Muscle of leg (tissue), 11 donors: ENCODE results near the gene RBFOX1. TPM values are rescaled to one million over a fixed set of nuclear protein-coding genes. Genes with fewer than 3 reads are reported as not detected.

ENCODE experiments used
- DNase-seq: peaks from one replicate; pipeline ENCODE4 v3.0.0; 2013
- H3K27ac ChIP-seq: one replicate; pipeline ENCODE4 v1.5.1; 2013; ENCODE audit warnings: mild to moderate bottlenecking, low read length, control low read depth
- H3K27me3 ChIP-seq: one replicate; pipeline ENCODE4 v1.6.1; 2013; ENCODE audit warnings: low read length; ENCODE audit not compliant: control insufficient read depth, insufficient read depth
- H3K36me3 ChIP-seq: one replicate; pipeline ENCODE4 v1.6.1; 2013; ENCODE audit warnings: low read length; ENCODE audit not compliant: control insufficient read depth, insufficient read depth
- H3K4me1 ChIP-seq: one replicate; pipeline ENCODE4 v1.6.1; 2013; ENCODE audit warnings: low read length; ENCODE audit not compliant: control insufficient read depth, insufficient read depth
- H3K4me3 ChIP-seq: one replicate; pipeline ENCODE4 v1.5.1; 2013; ENCODE audit warnings: low read length, control low read depth
- H3K9me3 ChIP-seq: replicated peaks from 2 replicates; pipeline ENCODE4 v1.6.1; 2013; ENCODE audit warnings: low read depth, low read length; ENCODE audit not compliant: control insufficient read depth
- WGBS: methylation state at CpG from one replicate; pipeline ENCODE4 v1.1.5; 2013; ENCODE audit warnings: missing lambda C conversion rate; ENCODE audit not compliant: insufficient coverage; 5-methylcytosine and 5-hydroxymethylcytosine counted together
- polyA plus RNA-seq, 8 donors: library from polyadenylated mRNA; unstranded; fragments of 120-200 nt; gene quantifications; one replicate each; pipeline versions ENCODE4 v1.2.1 to v1.2.3, GENCODE V29; 2013; ENCODE audit warnings: inconsistent platforms in 1 of 8, low replicate concordance in 1 of 8; ENCODE audit not compliant: insufficient read length in 8 of 8, insufficient read depth in 1 of 8
- total RNA-seq: library from RNA; stranded (reverse); fragments of 120-200 nt; gene quantifications from one replicate; pipeline ENCODE4 v1.2.4, GENCODE V29; 2013

RBFOX1 gene
- total and polyA plus RNA-seq, 9 donors, result 31.1 to 84.6 (median 47.6) TPM

GRCh38 chr16:7330709-7331108 is 1.9 kb upstream of the RBFOX1 start:
- Histone ChIP-seq H3K4me3 (no peak overlapping the region), H3K27ac (peak overlapping the region; percentile 90), H3K4me1 (peaks cover 10% of the 10 kb centered on the region), H3K36me3 (no peaks in the 10 kb centered on the region), H3K9me3 (no peaks in the 10 kb centered on the region), H3K27me3 (no peaks in the 10 kb centered on the region)
- WGBS, result 38% methylated on average over 5 of the region's 8 CpGs
- DNase-seq, result peak; percentile 69

- no CpG with 5 or more reads among the region's 6 CpGs for WGBS
- no peak for DNase-seq
- H3K4me3 ChIP-seq, result no peak overlapping the region
- H3K9me3 ChIP-seq, result no peaks in the 10 kb centered on the region
- no peaks in the 10 kb centered on the region for H3K27me3 ChIP-seq
- H3K4me1 ChIP-seq, result peaks cover 11% of the 10 kb centered on the region
- no peaks in the 10 kb centered on the region for H3K36me3 ChIP-seq
- peak overlapping the region; percentile 83 for H3K27ac ChIP-seq
Observed at GRCh38 chr16:7331997-7332396, 648 bp upstream of the RBFOX1 start.

- Histone ChIP-seq H3K36me3 (no peaks in the 10 kb centered on the region), H3K27me3 (no peaks in the 10 kb centered on the region), H3K4me1 (peaks cover 11% of the 10 kb centered on the region), H3K9me3 (no peaks in the 10 kb centered on the region), H3K27ac (peak overlapping the region; percentile 83), H3K4me3 (peak overlapping the region; percentile 49)
- no peak for DNase-seq
- WGBS, result 60% methylated on average over 1 of the region's 6 CpGs
Observed at GRCh38 chr16:7333180-7333725, 608 bp downstream of the RBFOX1 start.

- peak overlapping the region; percentile 49 for H3K4me3 ChIP-seq
- H3K4me1 ChIP-seq, result peaks cover 7% of the 10 kb centered on the region
- no CpG with 5 or more reads among the region's 3 CpGs for WGBS
Observed at GRCh38 chr16:7334801-7335560, 2.3 kb downstream of the RBFOX1 start.

GRCh38 chr16:7335991-7336634 is 3.5 kb downstream of the RBFOX1 start:
- WGBS, result no CpG with 5 or more reads among the region's 3 CpGs
- Histone ChIP-seq H3K36me3 (no peaks in the 10 kb centered on the region), H3K27ac (no peak overlapping the region), H3K27me3 (no peaks in the 10 kb centered on the region), H3K9me3 (no peaks in the 10 kb centered on the region), H3K4me3 (no peak overlapping the region), H3K4me1 (peaks cover 12% of the 10 kb centered on the region)
- no peak for DNase-seq

More at GRCh38 chr16:7334801-7335560, 2.3 kb downstream of the RBFOX1 start:
- Histone ChIP-seq H3K27ac (peak overlapping the region; percentile 54), H3K27me3 (no peaks in the 10 kb centered on the region), H3K36me3 (no peaks in the 10 kb centered on the region), H3K9me3 (no peaks in the 10 kb centered on the region)
- no peak for DNase-seq

- H3K36me3 ChIP-seq, result no peaks in the 10 kb centered on the region
- no peaks in the 10 kb centered on the region for H3K27me3 ChIP-seq
- H3K4me1 ChIP-seq, result peaks cover 15% of the 10 kb centered on the region
- H3K4me3 ChIP-seq, result no peak overlapping the region
- no peaks in the 10 kb centered on the region for H3K9me3 ChIP-seq
- no peak overlapping the region for H3K27ac ChIP-seq
- WGBS, result no CpG with 5 or more reads among the region's 1 CpG
- DNase-seq, result no peak
Observed at GRCh38 chr16:7336742-7337141, 4.1 kb downstream of the RBFOX1 start.

- Histone ChIP-seq H3K27ac (no peak overlapping the region), H3K36me3 (no peaks in the 10 kb centered on the region), H3K9me3 (no peaks in the 10 kb centered on the region), H3K27me3 (no peaks in the 10 kb centered on the region), H3K4me1 (peaks cover 27% of the 10 kb centered on the region), H3K4me3 (no peak overlapping the region)
- 67% methylated on average over 1 of the region's 4 CpGs for WGBS
- no peak for DNase-seq
Observed at GRCh38 chr16:7338826-7339225, 6.2 kb downstream of the RBFOX1 start.

- H3K36me3 ChIP-seq, result no peaks in the 10 kb centered on the region
- no peak overlapping the region for H3K4me3 ChIP-seq
- H3K27me3 ChIP-seq, result no peaks in the 10 kb centered on the region
- no peaks in the 10 kb centered on the region for H3K9me3 ChIP-seq
- WGBS, result no CpG with 5 or more reads among the region's 1 CpG
- H3K4me1 ChIP-seq, result peaks cover 30% of the 10 kb centered on the region
- H3K27ac ChIP-seq, result no peak overlapping the region
- DNase-seq, result no peak
Observed at GRCh38 chr16:7339700-7340099, 7.1 kb downstream of the RBFOX1 start.

- Histone ChIP-seq H3K36me3 (no peaks in the 10 kb centered on the region), H3K27ac (no peak overlapping the region), H3K9me3 (no peaks in the 10 kb centered on the region), H3K4me1 (peaks cover 36% of the 10 kb centered on the region), H3K4me3 (no peak overlapping the region), H3K27me3 (no peaks in the 10 kb centered on the region)
- WGBS, result 14% methylated on average over 1 of the region's 5 CpGs
- no peak for DNase-seq
Observed at GRCh38 chr16:7340938-7341337, 8.3 kb downstream of the RBFOX1 start.

GRCh38 chr16:7342598-7342997 is 10.0 kb downstream of the RBFOX1 start:
- H3K27ac ChIP-seq, result no peak overlapping the region
- no peak overlapping the region for H3K4me3 ChIP-seq
- peaks cover 34% of the 10 kb centered on the region for H3K4me1 ChIP-seq
- H3K36me3 ChIP-seq, result no peaks in the 10 kb centered on the region
- H3K27me3 ChIP-seq, result no peaks in the 10 kb centered on the region
- H3K9me3 ChIP-seq, result no peaks in the 10 kb centered on the region
- WGBS, result no CpG with 5 or more reads among the region's 4 CpGs
- no peak for DNase-seq
